ENCODE measurements around the gene EEFSEC.

EEFSEC gene

DNA sequence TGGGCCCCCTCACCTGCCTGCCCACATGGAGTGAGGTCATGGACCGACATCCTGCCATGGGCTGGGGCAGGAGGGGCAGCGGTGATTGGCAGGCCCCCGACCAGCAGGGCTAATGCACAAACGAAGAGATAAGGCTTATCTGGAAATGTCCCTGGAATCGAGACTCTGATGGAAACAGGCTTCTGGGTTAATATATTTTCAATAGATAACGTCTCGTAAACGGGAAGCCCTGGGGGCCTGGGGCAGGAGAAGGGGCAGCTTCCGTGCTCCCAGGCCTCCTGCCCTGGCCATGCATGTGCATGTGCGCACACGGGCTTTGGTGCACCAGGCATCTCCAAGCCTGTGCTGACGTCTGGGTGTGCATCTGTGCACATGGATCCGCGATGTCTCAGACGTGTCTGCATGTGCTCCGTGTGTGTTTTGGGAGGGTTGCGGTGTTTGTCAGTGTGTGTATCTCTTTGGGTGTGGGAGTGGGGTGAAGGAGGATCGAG is 258.3 kb downstream of the EEFSEC start:
- DNase-seq (ENCODE audit: extremely low spot score) = no peak
- CTCF ChIA-PET = interaction anchor here (1.0 kb wide), 1 partner anchor 12 kb away, joined by 4 read pairs; no protein-coding TSS in a partner anchor
- POLR2A ChIA-PET = no interaction called here
- TF ChIP-seq, protein P1, sequence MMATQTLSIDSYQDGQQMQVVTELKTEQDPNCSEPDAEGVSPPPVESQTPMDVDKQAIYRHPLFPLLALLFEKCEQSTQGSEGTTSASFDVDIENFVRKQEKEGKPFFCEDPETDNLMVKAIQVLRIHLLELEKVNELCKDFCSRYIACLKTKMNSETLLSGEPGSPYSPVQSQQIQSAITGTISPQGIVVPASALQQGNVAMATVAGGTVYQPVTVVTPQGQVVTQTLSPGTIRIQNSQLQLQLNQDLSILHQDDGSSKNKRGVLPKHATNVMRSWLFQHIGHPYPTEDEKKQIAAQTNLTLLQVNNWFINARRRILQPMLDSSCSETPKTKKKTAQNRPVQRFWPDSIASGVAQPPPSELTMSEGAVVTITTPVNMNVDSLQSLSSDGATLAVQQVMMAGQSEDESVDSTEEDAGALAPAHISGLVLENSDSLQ (IDR thresholded peaks at IDR 0.05) = no peak
- TF ChIP-seq SUZ12 (IDR thresholded peaks at IDR 0.05) (no peak), ELF4 (IDR thresholded peaks at IDR 0.05) (no peak), HDGF (IDR thresholded peaks at IDR 0.05; ENCODE audit: borderline replicate concordance) (no peak), ZNF384 (IDR thresholded peaks at IDR 0.05) (no peak), FOXM1 (IDR thresholded peaks at IDR 0.05; ENCODE audit: borderline replicate concordance) (no peak), L3MBTL2 (conservative IDR thresholded peaks at IDR 0.05) (no peak), FOXA1 (IDR thresholded peaks at IDR 0.05) (no peak), SP1 (IDR thresholded peaks at IDR 0.05) (no peak), ARNT (IDR thresholded peaks at IDR 0.05) (no peak), CTBP1 (IDR thresholded peaks at IDR 0.05; ENCODE audit: borderline replicate concordance) (no peak), FOXK2 (IDR thresholded peaks at IDR 0.05) (no peak), NFRKB (IDR thresholded peaks at IDR 0.05) (no peak), TARDBP (IDR thresholded peaks at IDR 0.05) (no peak), LEF1 (IDR thresholded peaks at IDR 0.05; ENCODE audit: borderline replicate concordance) (no peak), BHLHE40 (IDR thresholded peaks at IDR 0.05; ENCODE audit: borderline replicate concordance) (no peak)

DNA sequence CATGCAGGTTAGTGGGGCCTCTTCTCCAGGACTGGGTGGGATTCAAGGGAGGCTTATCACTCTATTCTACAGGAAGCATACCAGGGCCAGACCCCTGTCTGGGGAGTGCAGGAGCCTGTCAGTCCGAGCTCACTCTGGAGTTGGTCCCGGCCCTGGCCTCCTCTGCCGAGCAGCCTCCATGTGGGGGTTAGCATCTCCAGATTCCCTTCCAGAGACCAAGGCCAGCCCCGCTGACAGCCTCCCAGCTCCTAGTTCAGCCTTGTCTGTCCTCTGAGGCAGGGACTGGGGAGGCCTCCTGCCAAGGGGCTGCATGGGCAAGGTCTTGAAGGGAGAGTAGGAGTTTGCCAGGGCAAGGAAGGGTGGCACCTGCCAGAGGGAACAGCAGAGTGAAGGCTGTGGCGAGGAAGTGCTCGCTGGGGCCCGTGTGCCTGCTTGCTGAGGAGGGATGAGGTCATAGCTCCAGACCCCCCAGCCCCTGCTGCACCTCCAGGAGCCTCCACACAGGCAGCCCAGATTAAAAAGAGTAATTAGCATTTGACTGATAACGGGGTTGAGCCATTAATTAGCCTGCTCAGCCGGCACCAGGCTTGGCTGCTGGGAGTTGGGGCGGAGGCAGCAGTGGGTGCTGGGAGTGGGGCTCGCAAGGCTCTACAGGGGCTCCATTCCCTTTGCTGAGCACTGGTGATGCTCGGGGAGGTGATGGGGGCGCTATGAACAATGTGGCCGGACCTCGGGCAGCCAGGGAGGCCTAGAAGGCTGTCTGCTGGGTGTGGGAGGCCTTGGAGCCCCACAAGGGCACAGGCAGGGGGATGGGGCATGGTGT is 259.1 kb downstream of the EEFSEC start:
- no peak for DNase-seq (ENCODE audit: extremely low spot score)
- POLR2A ChIA-PET = no interaction called here
- TF ChIP-seq FOXM1 (IDR thresholded peaks at IDR 0.05; ENCODE audit: borderline replicate concordance) (no peak), TARDBP (IDR thresholded peaks at IDR 0.05) (no peak), CTBP1 (IDR thresholded peaks at IDR 0.05; ENCODE audit: borderline replicate concordance) (no peak), BHLHE40 (IDR thresholded peaks at IDR 0.05; ENCODE audit: borderline replicate concordance) (no peak), NFRKB (IDR thresholded peaks at IDR 0.05) (no peak), ELF4 (IDR thresholded peaks at IDR 0.05) (no peak), ARNT (IDR thresholded peaks at IDR 0.05) (no peak), FOXK2 (IDR thresholded peaks at IDR 0.05) (no peak), ZNF384 (IDR thresholded peaks at IDR 0.05) (no peak)
- CTCF ChIA-PET = interaction anchor here (1.0 kb wide), 1 partner anchor 13 kb away, joined by 4 read pairs; no protein-coding TSS in a partner anchor

DNA sequence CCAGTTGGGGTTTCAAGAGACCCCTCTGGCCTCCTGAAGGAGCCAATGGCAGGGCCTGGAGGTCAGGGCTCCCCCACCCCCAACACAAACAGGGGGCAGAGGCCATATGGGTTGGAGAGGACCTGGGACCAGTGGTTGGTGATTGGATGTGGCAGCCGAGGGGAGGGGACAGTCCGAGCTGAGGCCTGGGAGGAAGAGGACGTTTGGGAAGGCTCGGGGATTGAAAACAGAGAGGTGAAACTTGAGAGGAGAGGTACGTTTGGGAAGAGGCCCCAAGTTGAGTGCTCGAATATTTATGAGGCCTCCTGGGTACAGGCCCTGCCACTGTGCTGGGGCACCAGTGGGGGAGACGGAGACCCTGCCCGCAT is 259.7 kb downstream of the EEFSEC start:
- TF ChIP-seq SP1 (IDR thresholded peaks at IDR 0.05) = no peak
- TF ChIP-seq ARNT (IDR thresholded peaks at IDR 0.05) = no peak
- POLR2A ChIA-PET = no interaction called here
- CTCF ChIA-PET = no interaction called here
- no peak for DNase-seq (ENCODE audit: extremely low spot score)

DNA sequence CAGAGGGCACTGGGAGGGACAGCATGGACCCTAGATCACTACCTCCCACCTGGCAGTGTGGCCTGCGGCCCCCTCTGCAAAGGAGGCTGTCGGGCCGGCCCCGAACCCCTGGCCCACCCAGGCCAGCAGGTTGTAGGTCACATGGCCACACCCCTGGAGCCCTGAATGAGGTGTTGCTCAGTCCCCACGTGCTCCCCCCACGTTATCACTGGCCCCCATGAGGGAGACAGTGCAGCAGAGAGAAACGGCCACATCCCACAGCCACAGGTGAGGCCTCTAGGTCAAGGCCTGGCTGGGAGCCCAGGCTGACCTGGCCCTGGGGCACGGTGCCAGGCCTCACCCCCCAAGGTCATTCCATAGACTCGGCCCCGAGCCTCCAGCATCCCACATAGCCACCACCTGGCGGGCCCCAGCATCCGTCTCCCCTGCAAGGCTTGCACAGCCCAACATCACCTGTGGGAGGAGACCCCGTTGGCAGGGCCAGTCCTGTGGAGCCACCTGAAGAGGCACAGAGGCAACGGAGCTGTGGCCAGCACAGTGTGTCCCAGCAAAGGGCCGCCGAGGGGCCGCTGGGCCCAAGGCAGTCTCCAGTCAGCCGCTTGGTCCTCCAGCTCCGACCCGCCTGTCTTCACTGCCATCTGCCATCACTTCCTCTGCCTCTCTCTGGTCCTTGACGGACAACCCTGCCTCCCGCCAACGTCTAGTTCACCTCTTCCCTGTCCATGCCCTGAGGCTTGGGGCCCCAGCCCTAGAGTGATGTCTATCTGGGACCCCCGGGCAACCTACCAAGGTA is 260.3 kb downstream of the EEFSEC start:
- POLR2A ChIA-PET = no interaction called here
- DNase-seq (ENCODE audit: extremely low spot score) = no peak
- CTCF ChIA-PET = no interaction called here
- TF ChIP-seq TARDBP (IDR thresholded peaks at IDR 0.05) (no peak), LEF1 (IDR thresholded peaks at IDR 0.05; ENCODE audit: borderline replicate concordance) (no peak), L3MBTL2 (conservative IDR thresholded peaks at IDR 0.05) (no peak), ARNT (IDR thresholded peaks at IDR 0.05) (no peak), FOXK2 (IDR thresholded peaks at IDR 0.05) (no peak), CTBP1 (IDR thresholded peaks at IDR 0.05; ENCODE audit: borderline replicate concordance) (no peak), SP1 (IDR thresholded peaks at IDR 0.05) (no peak), SUZ12 (IDR thresholded peaks at IDR 0.05) (no peak), NFRKB (IDR thresholded peaks at IDR 0.05) (no peak)

DNA sequence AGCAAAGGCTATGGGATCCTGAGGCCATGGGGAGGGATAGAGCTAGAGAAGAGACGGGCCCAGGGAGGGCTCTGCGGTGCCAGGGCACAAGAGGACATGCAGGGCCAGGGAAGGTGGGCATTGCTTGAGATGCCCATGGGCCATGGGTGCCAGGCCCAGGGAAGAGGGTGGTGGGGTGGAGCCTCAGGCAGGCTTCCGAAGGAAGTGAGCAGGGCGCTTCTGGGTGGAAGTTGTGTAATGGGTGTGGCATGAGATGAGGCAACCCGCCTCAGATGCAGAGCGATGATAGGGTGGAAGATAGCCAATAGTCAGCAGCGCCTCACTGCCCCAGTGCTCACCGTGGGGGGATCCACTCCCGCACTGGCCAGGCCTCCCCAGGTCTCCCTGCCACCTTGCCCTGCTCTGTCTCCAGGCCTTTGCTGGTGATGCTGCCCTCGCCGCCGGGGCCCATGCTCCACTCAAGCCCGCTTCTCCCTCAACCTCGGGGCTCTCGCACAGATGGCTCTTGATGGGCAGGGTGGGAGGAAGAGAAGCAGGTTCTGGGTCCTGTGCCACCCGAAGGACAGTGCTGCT is 262.0 kb downstream of the EEFSEC start:
- DNase-seq (ENCODE audit: extremely low spot score) = no peak
- ChIA-PET POLR2A (no interaction called here), CTCF (no interaction called here)

More for the DNA sequence above, 262.0 kb downstream of the EEFSEC start:
- TF ChIP-seq SUZ12 (IDR thresholded peaks at IDR 0.05) = no peak
- TF ChIP-seq SP1 (IDR thresholded peaks at IDR 0.05) = no peak
- TF ChIP-seq, protein P1 (IDR thresholded peaks at IDR 0.05) = no peak
- TF ChIP-seq LEF1 (IDR thresholded peaks at IDR 0.05; ENCODE audit: borderline replicate concordance) = no peak
- no peak for TF ChIP-seq BHLHE40 (IDR thresholded peaks at IDR 0.05; ENCODE audit: borderline replicate concordance)
- TF ChIP-seq CTBP1 (IDR thresholded peaks at IDR 0.05; ENCODE audit: borderline replicate concordance) = no peak
- no peak for TF ChIP-seq ARNT (IDR thresholded peaks at IDR 0.05)
- no peak for TF ChIP-seq FOXA1 (IDR thresholded peaks at IDR 0.05)
- TF ChIP-seq ZNF384 (IDR thresholded peaks at IDR 0.05) = no peak
- no peak for TF ChIP-seq NFRKB (IDR thresholded peaks at IDR 0.05)
- no peak for TF ChIP-seq FOXM1 (IDR thresholded peaks at IDR 0.05; ENCODE audit: borderline replicate concordance)
- TF ChIP-seq TARDBP (IDR thresholded peaks at IDR 0.05) = no peak
- TF ChIP-seq L3MBTL2 (conservative IDR thresholded peaks at IDR 0.05) = no peak
- no peak for TF ChIP-seq FOXK2 (IDR thresholded peaks at IDR 0.05)
- no peak for TF ChIP-seq HDGF (IDR thresholded peaks at IDR 0.05; ENCODE audit: borderline replicate concordance)
- TF ChIP-seq ELF4 (IDR thresholded peaks at IDR 0.05) = no peak

All from HEK293T (cell line).